ENCODE results near the gene EGFR.

Gene EGFR

DNA sequence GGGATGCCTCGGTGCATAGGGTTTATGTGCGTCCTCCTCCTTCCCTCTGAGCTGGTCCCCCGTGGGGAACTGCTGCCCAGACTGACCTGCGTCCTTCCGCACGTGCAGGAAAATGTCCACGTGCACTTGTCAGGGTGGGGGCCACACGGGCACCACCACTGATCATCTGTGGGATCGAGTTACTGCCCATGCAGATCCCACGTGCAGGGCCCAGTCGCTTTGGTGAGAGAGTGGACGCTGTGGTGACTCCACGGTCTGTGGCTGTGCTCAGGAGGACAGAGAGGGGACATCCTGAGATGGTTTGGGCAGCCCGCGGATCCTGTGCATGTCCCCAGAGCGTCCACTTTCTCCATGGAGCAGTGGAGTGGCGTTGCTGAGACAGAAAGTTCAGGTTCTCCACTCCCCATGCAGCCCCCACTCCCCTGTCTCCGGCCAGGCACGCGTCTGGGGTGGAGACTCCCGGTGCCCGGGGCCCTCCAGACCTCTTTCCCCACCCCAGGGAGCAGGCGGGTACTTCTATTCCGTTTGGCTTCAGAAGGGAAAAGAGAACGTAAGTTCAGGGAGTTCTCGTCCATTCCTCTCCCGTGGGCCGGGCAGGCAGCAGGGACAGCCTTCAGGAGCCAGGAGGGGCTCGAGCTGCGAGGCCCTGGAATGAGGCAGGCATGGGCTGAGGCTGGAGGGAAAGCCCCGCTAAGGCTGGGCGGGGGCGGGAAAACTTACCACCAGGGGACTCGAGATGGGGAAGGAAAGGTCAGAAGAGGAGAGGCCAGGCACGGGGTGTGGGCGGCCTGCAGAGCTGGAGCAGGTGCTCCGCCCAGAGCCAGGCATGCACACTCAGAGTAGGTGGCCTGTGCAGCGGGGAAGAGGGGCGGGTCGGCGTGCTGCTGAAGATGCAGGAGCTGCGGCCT lies 59.9 kb downstream of the EGFR start:
- no peak for DNase-seq (ENCODE audit: low read depth)
- TF ChIP-seq, protein P1, sequence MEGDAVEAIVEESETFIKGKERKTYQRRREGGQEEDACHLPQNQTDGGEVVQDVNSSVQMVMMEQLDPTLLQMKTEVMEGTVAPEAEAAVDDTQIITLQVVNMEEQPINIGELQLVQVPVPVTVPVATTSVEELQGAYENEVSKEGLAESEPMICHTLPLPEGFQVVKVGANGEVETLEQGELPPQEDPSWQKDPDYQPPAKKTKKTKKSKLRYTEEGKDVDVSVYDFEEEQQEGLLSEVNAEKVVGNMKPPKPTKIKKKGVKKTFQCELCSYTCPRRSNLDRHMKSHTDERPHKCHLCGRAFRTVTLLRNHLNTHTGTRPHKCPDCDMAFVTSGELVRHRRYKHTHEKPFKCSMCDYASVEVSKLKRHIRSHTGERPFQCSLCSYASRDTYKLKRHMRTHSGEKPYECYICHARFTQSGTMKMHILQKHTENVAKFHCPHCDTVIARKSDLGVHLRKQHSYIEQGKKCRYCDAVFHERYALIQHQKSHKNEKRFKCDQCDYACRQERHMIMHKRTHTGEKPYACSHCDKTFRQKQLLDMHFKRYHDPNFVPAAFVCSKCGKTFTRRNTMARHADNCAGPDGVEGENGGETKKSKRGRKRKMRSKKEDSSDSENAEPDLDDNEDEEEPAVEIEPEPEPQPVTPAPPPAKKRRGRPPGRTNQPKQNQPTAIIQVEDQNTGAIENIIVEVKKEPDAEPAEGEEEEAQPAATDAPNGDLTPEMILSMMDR (IDR thresholded peaks at IDR 0.05; ENCODE audit: control insufficient read depth, extremely low read depth, insufficient read depth) = no peak
- H3K4me3 ChIP-seq (ENCODE audit: low read depth, low read length) = no peak overlapping the region

DNA sequence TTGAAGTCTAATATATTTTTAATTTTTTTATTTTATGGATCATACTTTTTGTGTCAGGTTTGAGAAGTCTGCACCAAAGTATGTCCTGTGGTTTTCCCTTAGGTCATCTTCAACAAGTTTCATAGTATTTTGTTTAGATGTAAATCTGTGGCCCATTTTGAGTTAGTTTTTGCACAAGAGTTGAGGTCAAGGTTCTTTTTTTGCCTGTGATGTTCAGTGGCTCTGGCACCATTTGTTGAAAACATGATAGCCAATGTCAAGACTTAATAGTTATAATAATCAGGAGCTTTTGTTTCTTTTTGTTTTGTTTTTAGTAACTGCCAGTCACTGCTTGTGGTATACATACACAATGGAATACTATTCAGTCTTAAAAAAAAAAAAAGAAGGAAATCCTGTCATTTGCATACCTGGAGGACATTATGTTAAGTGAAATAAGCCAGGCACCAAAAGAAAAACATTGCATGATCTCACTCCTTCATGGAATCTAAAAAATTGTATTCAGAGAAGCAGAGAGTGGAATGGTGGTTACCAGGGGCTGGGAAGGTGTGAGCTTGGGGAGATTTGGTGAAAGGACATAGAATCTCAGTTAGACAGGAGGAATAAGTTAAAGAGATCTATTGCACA lies 61.3 kb downstream of the EGFR start:
- TF ChIP-seq, protein P1 (IDR thresholded peaks at IDR 0.05; ENCODE audit: control insufficient read depth, extremely low read depth, insufficient read depth) = no peak

DNA sequence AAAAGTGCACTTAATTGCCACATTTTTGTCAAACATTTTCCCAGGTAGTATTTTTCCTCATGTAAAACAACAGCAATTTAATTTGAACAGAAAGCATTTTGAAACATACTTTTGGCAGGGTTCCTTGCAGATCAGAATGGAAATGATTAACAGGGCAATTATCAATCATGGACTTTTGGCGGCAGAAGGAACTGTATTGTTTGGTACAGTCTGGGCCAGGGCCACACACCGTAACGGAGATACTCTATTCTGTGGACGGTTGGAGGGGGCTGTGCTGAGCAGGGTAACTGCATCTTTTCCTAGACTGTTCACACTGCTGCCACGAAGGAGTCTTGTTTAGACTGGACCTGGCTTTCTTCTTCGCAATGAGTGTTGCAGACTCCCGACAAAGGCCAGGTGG lies 62.3 kb downstream of the EGFR start:
- H3K4me3 ChIP-seq (ENCODE audit: low read depth, low read length) = no peak overlapping the region
- TF ChIP-seq, protein P1 (IDR thresholded peaks at IDR 0.05; ENCODE audit: control insufficient read depth, extremely low read depth, insufficient read depth) = no peak
- DNase-seq (ENCODE audit: low read depth) = no peak

More for the DNA sequence above, 61.3 kb downstream of the EGFR start:
- no peak overlapping the region for H3K4me3 ChIP-seq (ENCODE audit: low read depth, low read length)
- DNase-seq (ENCODE audit: low read depth) = no peak

DNA sequence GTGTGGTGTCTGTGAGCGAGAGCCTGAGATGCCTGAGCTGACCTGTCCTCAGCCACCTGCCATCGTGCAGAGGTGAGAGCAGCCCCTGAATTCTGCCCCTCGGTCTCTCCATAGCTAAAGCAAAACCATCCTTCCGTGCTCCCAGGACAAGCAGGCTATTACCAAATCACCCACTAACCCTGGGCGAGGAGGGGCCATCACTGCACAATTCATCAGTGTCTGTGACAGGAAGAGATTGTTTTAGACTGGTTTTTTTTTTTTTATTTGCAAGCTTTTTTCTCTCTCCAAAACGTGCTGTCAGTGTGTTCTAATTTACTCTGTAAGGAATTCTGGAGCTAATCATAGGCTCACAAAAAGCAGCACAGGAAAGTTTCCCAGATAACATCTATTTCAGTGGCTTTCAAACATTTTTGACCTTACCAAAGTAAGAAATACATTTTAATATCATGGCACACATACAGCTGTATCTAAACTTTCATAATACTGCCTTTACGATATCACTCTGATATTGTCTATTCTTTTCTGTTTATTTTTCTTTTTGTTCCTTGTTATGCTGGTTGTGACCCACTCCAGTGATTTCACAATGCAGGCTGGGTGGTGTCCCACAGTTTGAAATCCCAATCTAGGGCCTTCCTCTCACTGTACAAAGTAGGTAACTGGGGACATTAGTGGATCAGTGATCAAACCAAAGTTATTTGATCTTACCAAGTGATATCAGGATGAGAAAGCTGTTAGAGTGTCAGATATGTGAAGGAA lies 62.8 kb downstream of the EGFR start:
- H3K4me3 ChIP-seq (ENCODE audit: low read depth, low read length) = no peak overlapping the region
- TF ChIP-seq, protein P1 (IDR thresholded peaks at IDR 0.05; ENCODE audit: control insufficient read depth, extremely low read depth, insufficient read depth) = no peak
- no peak for DNase-seq (ENCODE audit: low read depth)

DNA sequence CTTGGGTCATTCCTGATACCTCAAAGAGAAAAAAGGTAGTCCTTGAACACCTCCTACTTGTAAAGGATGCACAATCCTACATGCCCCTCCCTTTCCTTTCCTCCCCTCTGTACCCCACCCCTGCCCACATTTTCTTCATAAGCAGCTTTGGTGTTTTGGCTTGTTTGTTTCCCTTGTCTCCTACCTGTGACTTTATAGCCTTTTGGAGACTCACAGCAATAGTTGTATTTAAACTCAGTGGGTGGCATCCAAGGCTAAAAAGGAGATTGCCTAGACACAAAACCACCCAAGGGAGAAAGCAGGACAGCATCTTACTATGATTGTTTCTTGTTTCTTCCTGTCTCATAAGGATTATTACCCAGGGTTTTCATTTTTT lies 63.4 kb downstream of the EGFR start:
- no peak for DNase-seq (ENCODE audit: low read depth)
- TF ChIP-seq, protein P1 (IDR thresholded peaks at IDR 0.05; ENCODE audit: control insufficient read depth, extremely low read depth, insufficient read depth) = no peak
- H3K4me3 ChIP-seq (ENCODE audit: low read depth, low read length) = no peak overlapping the region

DNA sequence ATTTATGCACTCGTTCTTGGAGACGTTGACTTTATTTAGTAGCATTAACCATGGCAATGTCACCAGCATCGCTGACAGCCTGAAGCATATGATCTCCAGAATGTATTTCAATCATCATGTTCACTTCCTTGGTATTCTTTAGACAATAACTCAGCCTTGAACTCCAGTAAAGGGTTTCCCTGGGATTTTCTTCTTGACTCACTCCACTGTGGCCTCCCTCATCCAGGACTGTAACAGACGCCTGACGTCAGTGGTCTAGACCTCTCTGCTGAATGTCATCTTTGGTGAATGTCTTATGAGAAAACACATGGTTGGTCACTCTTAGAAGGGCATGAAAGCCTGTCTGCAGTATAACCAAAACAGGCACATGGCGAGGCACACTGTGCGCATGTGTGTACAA lies 64.4 kb downstream of the EGFR start:
- DNase-seq (ENCODE audit: low read depth) = no peak
- TF ChIP-seq, protein P1 (IDR thresholded peaks at IDR 0.05; ENCODE audit: control insufficient read depth, extremely low read depth, insufficient read depth) = no peak
- H3K4me3 ChIP-seq (ENCODE audit: low read depth, low read length) = no peak overlapping the region

Measured in LNCaP clone FGC (cell line).